ENCODE results near the gene PRDX5. TPM values are rescaled to one million over a fixed set of nuclear protein-coding genes. Genes with fewer than 3 reads are reported as not detected.

PRDX5 gene
- total RNA-seq, 1 experiment from 2014 or later, result 228 TPM

GRCh38 chr11:64304032-64304315, 13.9 kb upstream of the PRDX5 start:
- Histone ChIP-seq H3K27ac (ENCODE audit: insufficient read length, low read depth, low read length) (no peak overlapping the region), H4K91ac (ENCODE audit: insufficient read length, low read depth, low read length) (no peak overlapping the region), H2BK15ac (ENCODE audit: low read depth, low read length) (no peak overlapping the region), H2BK120ac (ENCODE audit: low read depth, low read length, poor library complexity, severe bottlenecking) (no peak overlapping the region), H3K4me2 (ENCODE audit: insufficient read depth, insufficient read length, low read length) (peak overlapping the region; percentile 57), H3K23ac (ENCODE audit: insufficient read length, low read depth, low read length) (no peak overlapping the region), H3K18ac (ENCODE audit: insufficient read length, low read depth, low read length) (no peak overlapping the region), H3K9ac (ENCODE audit: extremely low read depth, insufficient read length, low read length) (no peak overlapping the region), H4K8ac (replicated peaks; ENCODE audit: insufficient read length, low read depth, low read length) (no peak overlapping the region), H3K4ac (ENCODE audit: low read depth, low read length) (no peak overlapping the region), H3K56ac (ENCODE audit: insufficient read length, low read depth, low read length) (no peak overlapping the region), H3K27me3 (ENCODE audit: insufficient read depth, low read length) (peaks cover 17% of the 10 kb centered on the region), H3K14ac (ENCODE audit: insufficient read depth, low read length) (no peak overlapping the region), H3K23me2 (ENCODE audit: insufficient read length, low read depth, low read length, poor library complexity, severe bottlenecking) (peaks cover 22% of the 10 kb centered on the region), H4K5ac (ENCODE audit: insufficient read length, low read depth, low read length) (no peak overlapping the region), H2BK5ac (ENCODE audit: insufficient read length, low read length) (no peak overlapping the region), H3K79me2 (ENCODE audit: insufficient read depth, low read length) (peaks cover 3% of the 10 kb centered on the region; the same call in 1 of the 2 replicates), H2BK20ac (ENCODE audit: low read depth, low read length, poor library complexity, severe bottlenecking) (no peak overlapping the region), H3K4me1 (ENCODE audit: insufficient read depth, low read length) (peaks cover 2% of the 10 kb centered on the region; the same call in 1 of the 2 replicates), H3T11ph (ENCODE audit: low read length) (no peak overlapping the region), H4K20me1 (ENCODE audit: control insufficient read depth, insufficient read depth, insufficient read length) (no peaks in the 10 kb centered on the region), H3K9me3 (ENCODE audit: control insufficient read depth, low read depth, low read length) (no peaks in the 10 kb centered on the region), H2AFZ (ENCODE audit: low read length) (no peak overlapping the region), H2BK12ac (ENCODE audit: insufficient read length, low read depth, low read length) (no peak overlapping the region), H3K79me1 (ENCODE audit: insufficient read depth, low read depth, low read length, poor library complexity, severe bottlenecking) (peaks cover 5% of the 10 kb centered on the region), H2AK5ac (ENCODE audit: insufficient read length, low read length) (no peak overlapping the region)
- TF ChIP-seq CTCF (conservative IDR thresholded peaks at IDR 0.05), result no peak
- H3K27me3 Mint-ChIP-seq (ENCODE audit: low read depth), result peaks cover 47% of the 10 kb centered on the region
- DNase-seq, result no peak
- peaks cover 3 to 7% (median 6%) of the 10 kb centered on the region in 3 experiments; a peak in 5 of 7 replicates for H3K36me3 Mint-ChIP-seq (ENCODE audit: insufficient read depth in 1 of 3, low read depth in 3 of 3)
- peak overlapping the region in 1 of 3 experiments; percentile 100; a peak in 1 of 7 replicates for H3K27ac Mint-ChIP-seq
- peak overlapping the region; percentile 84 to 91 for H3K4me3 Mint-ChIP-seq
- peaks cover 21 to 22% of the 10 kb centered on the region in 2 experiments for H3K4me1 Mint-ChIP-seq
- H3K9me3 Mint-ChIP-seq, result no peaks in the 10 kb centered on the region
- WGBS (ENCODE audit: extremely low coverage, insufficient read length, low lambda C conversion rate), result no CpG with 5 or more reads among the region's 5 CpGs
